ENCODE data around the gene POLR2J.

The POLR2J gene

GRCh38 chr7:102439963-102440795, 38.5 kb downstream of the POLR2J start:
- no peak for DNase-seq (ENCODE audit: low read depth)

DNA sequence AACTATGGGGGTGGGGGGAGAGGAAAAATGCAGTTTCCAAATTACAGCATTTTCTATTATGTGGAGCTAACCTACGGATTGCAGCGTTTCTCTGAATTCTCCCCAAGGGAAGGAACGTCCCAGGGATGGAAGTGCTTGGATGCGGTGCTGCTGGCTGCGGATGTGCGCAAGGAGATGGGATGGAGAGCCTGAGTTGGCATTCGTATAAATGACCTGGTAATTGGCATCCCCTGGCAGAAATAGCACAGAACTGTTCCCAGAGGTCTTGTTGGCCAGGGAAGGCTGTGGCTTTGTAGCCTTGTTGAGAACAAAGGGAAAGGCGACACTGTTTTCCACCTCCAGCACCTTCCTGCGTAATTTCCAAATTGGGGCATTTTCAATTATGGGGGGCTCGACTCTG, 42.6 kb downstream of the POLR2J start:
- DNase-seq (ENCODE audit: low read depth): no peak

DNA sequence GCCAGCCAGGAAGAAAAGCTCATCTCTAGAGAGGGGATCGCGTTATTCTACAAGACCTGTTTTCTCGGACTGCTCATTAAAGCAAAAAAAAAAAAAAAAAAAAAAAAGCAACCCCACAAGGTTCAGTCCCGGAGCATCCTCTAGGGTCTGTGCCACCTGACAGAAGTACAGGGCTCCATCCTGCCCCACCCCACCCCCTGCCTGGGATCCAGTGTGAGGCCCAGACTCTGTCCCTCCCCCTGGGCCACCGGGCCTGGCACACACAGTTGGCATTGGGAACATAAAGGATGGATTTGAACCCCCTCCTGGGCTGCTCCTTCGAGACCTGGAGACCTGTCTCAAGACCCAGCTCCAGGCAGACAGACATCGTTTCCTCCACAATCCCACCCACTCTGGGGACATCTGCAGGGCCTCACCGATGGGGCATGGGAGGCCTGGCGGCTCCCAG, 44.7 kb downstream of the POLR2J start:
- no peak for DNase-seq (ENCODE audit: low read depth)

- peak; percentile 73 for DNase-seq (ENCODE audit: low read depth)
Observed at GRCh38 chr7:102433219-102434038, 45.3 kb downstream of the POLR2J start, which contains the start of gene ORAI2. ORAI2 (plus strand) TSS chr7:102433575; CDS start chr7:102438957, 5,382 bp downstream.

GRCh38 chr7:102432442-102433218, 46.1 kb downstream of the POLR2J start:
- no peak for DNase-seq (ENCODE audit: low read depth)

DNA sequence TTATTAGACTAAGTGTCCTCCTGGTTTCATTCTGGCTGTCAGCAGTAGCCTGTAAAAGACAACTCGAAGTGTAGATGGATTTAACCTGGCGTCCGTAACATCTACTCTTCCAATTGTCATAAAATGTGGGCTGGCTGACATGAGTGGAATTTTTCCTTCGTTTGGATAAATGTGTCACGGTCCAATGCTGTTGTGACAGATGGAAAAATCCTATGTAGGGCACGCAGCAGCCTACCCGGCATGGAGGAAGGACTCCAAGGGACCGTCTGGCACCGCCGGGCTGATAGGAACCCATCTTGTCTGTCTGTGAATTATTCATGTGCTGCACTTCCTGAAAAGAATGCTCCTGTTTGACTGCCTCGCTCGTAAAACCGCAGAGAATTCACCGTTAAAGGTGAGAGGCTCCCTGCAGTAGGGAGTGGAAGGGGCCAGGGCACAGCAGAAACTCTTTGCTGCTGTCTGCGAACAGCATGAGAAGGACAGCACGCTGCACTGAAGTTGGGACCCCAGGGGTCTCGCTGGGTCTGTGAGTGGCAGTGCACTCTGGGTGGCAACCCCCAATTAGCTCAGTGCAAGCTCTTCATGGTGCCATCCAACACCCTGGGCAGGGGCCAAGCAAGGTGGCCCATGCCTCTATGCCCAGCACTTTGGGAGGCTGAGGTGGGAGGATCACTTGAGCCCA, 47.0 kb downstream of the POLR2J start:
- no peak for DNase-seq (ENCODE audit: low read depth)

- no peak for DNase-seq (ENCODE audit: low read depth)
Observed at GRCh38 chr7:102429141-102429899, 49.4 kb downstream of the POLR2J start.

GRCh38 chr7:102427019-102427405, 51.7 kb downstream of the POLR2J start:
- DNase-seq (ENCODE audit: low read depth): no peak

DNA sequence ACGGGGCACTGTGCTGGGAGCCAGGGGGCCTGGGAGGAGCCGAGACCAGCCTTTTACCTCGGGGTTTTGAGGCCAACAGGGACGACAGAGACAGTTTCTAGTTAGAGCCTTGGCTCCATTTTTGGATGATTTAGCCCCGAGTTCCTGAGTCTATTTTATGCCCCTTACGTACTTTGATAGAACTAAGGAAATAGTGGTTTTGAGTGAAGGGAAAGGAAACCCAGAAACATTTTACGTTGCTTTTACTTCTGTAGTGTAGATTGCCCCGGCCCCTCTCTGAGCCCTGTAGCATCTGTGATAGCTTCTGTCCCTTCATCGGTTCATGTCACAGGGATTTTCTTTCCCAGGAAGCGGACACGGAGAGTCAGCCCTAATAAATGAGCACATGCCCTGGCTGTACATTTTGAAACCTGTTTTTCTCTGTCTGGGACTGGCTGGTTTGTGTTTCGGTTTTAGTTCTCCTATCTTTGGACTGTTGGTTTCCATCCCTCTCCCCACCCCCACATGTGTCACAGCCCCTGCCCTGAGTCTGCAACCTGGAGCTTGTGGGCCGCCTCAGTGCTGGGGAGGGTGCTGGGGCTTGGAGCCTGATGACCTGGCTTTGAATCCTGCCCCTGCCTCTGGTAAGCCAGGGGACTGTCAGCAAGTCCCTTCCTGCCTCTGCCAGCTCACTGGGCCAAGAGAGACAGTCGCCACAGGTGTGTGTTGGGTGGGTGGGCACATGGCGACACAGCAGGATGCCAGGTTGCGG, 52.3 kb downstream of the POLR2J start:
- DNase-seq (ENCODE audit: low read depth): peak; percentile 40

DNA sequence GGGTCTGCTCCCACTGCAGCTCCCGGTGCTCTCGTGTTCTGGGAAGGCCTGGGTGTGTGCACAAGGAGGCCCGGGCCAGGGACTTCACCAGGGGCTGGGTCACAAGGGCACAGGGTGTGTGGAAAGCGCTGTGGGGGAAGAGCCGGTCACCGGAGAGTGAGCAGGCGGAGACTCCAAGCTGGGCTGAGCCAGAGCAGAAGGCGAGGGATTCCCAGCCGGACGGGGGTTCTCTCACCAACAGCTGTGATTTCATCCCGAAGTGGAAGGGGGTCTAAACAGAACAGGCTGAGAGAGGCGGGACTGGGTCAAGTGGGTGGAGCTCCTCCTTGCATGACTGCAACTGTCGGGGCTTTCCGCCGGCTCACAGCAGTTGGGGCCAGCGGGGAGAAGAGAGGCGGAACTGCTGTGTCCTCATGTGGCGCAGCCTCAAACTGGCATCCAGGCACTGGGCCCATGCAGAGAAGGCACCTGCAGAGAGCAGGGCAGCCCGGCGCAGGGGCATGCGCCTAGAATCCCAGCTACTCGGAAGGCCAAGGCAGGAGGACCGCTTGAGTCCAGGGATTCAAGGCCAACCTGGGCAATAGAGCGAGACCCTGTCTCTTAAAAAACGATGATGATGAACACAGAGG, 53.0 kb downstream of the POLR2J start:
- DNase-seq (ENCODE audit: low read depth): peak; percentile 68

- no peak for DNase-seq (ENCODE audit: low read depth)
Observed at GRCh38 chr7:102424787-102425218, 53.9 kb downstream of the POLR2J start.

GRCh38 chr7:102424129-102424551, 54.6 kb downstream of the POLR2J start:
- DNase-seq (ENCODE audit: low read depth): no peak

All from stimulated activated CD8-positive, alpha-beta memory T cell treated with anti-CD3 and anti-CD28 coated beads, Interleukin-7, amount 100 ng/mL, for 24 hours (primary cell).